Measurements from ENCODE around the gene CACNB4. TPM values are rescaled to one million over a fixed set of nuclear protein-coding genes. Genes with fewer than 3 reads are reported as not detected.
A peak's percentile ranks its signal among the peaks of the same experiment; 100 is the strongest.

Gene CACNB4
- total RNA-seq, 2 experiments from 2014 or later: 0.28 to 0.30 TPM

DNA sequence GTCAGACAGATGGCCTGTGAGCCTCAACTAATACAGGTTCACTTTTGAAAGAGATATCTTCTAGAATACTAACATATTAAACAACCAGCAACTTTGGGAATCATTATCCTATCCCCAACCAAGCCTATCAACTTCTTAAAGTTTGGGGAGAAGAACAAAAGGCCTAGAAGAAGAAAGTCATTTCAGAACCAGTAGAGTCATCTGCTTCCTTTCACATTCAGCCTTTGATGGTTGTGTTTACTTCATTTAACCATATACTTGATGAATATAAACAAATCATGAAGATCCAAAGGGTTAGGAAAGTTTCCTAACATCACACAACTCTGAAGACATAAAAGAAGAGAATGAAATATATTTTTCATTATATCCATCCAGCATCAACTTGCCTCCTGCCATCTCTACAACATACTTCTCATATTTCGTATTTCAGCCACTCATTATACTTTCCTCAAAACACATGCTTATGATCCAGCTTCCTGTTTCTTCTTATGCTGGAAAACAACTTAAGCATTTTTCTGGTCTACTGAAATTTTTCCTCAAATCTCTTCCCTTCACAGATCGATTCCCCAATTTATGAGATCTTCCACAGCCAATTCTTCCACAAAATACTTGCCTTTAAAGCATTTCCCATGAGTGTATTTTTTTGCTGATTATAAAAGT, 114.3 kb downstream of the CACNB4 start:
- no peaks in the 10 kb centered on the region for H3K36me3 Mint-ChIP-seq (ENCODE audit: low read depth)
- peaks cover 2% of the 10 kb centered on the region for H3K4me1 Mint-ChIP-seq
- H3K4me3 Mint-ChIP-seq: no peak overlapping the region
- POLR2A ChIA-PET: no interaction called here
- peaks cover under 1% of the 10 kb centered on the region for H3K9me3 Mint-ChIP-seq
- no peak overlapping the region for H3K27ac Mint-ChIP-seq
- peaks cover 6% of the 10 kb centered on the region for H3K27me3 Mint-ChIP-seq
- no peak for DNase-seq
- CTCF ChIA-PET: interaction anchor here (1.1 to 1.9 kb wide), 2 partner anchors 14 to 41 kb away, joined by 3 to 9 read pairs; no protein-coding TSS in a partner anchor

DNA sequence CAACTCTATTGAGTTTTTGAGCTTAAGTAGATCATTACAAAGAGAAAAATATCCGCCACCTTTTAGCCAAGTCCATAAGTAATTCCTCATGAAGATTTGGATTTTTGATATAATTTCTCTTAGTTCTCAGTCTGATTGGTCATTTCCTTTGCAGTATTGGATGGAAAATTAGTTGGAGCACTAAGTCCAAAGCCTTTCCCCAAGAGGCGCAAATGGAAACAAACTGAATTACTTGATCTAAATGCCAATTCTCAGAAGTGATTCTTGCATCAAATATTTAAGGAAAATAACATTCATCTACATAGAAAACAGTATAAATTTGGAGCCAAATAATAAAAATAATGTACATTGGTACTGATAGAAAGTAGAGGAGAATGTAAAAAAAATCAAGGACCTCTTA, 115.6 kb downstream of the CACNB4 start:
- DNase-seq: no peak
- no peak overlapping the region for H3K4me3 Mint-ChIP-seq
- ChIA-PET POLR2A (no interaction called here), CTCF (interaction anchor here (0.7 to 1.9 kb wide), 3 partner anchors 12 to 42 kb away, joined by 3 to 9 read pairs (median 3); no protein-coding TSS in a partner anchor)
- H3K4me1 Mint-ChIP-seq: peaks cover 2% of the 10 kb centered on the region
- H3K27ac Mint-ChIP-seq: no peak overlapping the region
- no peaks in the 10 kb centered on the region for H3K36me3 Mint-ChIP-seq (ENCODE audit: low read depth)
- H3K9me3 Mint-ChIP-seq: peaks cover 2% of the 10 kb centered on the region
- peaks cover 6% of the 10 kb centered on the region for H3K27me3 Mint-ChIP-seq

DNA sequence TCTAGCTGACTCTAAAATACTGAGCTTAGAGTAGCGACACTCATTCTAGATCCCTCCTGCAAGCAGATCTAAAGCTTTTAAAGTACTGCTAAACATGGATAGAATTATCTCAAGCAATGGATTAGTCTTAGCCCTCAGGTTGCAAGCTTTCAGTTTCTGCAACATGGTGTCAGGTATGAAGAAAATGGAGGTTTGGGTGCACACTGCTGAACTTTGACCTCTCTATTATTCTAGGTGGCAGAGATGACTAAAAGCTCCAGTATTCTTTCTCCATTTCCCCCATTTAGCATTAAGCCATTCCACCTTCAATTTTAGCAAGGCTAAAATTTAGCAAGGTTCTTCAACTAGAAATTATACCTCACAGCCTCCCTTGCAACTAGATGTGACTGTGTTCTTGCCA, 117.0 kb downstream of the CACNB4 start:
- no peaks in the 10 kb centered on the region for H3K36me3 Mint-ChIP-seq (ENCODE audit: low read depth)
- H3K4me1 Mint-ChIP-seq: peaks cover 8% of the 10 kb centered on the region
- no peak overlapping the region for H3K4me3 Mint-ChIP-seq
- ChIA-PET POLR2A (no interaction called here), CTCF (interaction anchor here (1.0 kb wide), 1 partner anchor 16 kb away, joined by 3 read pairs; no protein-coding TSS in a partner anchor)
- DNase-seq: no peak
- H3K27ac Mint-ChIP-seq: no peak overlapping the region
- peaks cover 6% of the 10 kb centered on the region for H3K27me3 Mint-ChIP-seq
- peaks cover 2% of the 10 kb centered on the region for H3K9me3 Mint-ChIP-seq

DNA sequence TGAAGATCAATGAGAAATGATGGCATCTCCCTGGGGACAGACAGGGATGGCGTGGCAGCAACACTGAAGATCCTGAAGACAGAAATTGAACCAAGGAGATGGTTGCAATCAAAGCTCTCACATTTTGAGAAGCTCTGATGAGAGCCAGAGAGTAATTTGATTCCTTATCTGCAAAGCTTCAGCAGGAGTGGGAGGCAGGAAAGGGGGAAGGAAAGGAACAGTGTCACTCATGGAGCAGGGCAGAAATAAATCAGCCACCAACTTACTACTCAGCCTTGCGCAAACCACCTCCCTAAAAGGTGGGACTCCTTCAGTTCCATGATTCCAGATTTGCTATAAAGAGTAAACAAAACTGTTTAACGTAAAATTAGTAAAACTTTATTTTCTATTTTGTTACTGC, 119.2 kb downstream of the CACNB4 start:
- Mint-ChIP-seq H3K4me1 (peaks cover 18% of the 10 kb centered on the region), H3K27me3 (peaks cover 5% of the 10 kb centered on the region), H3K9me3 (peaks cover 2% of the 10 kb centered on the region), H3K27ac (no peak overlapping the region), H3K36me3 (ENCODE audit: low read depth) (no peaks in the 10 kb centered on the region), H3K4me3 (no peak overlapping the region)
- CTCF ChIA-PET: interaction anchor here (1.3 kb wide), 1 partner anchor 19 kb away, joined by 6 read pairs; no protein-coding TSS in a partner anchor
- POLR2A ChIA-PET: no interaction called here
- no peak for DNase-seq

DNA sequence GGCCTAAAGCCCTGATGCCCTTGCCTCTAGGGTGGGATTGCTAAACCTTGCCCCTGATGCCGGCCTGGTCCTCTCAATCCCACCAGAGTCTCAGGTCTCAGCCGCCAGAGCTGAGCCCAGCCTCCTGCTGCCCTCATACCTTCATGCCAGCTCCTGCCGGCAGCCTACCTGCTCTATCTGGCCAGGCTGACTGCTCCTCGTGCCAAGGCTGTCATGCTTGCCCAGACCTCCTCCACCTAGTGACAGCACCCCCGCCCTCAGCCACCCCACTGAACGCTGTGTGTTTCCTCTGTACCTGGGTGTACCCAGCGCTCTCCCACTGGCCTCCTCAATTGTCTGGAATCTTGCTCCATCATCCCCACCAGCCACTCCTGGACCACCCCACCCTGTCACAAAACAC, 120.1 kb downstream of the CACNB4 start:
- H3K36me3 Mint-ChIP-seq (ENCODE audit: low read depth): no peaks in the 10 kb centered on the region
- ChIA-PET CTCF (interaction anchor here (0.7 to 1.3 kb wide), 2 partner anchors 20 to 893 kb away, joined by 3 to 6 read pairs; no protein-coding TSS in a partner anchor), POLR2A (no interaction called here)
- no peak overlapping the region for H3K4me3 Mint-ChIP-seq
- peaks cover 2% of the 10 kb centered on the region for H3K9me3 Mint-ChIP-seq
- H3K27me3 Mint-ChIP-seq: peaks cover 5% of the 10 kb centered on the region
- peaks cover 23% of the 10 kb centered on the region for H3K4me1 Mint-ChIP-seq
- no peak overlapping the region for H3K27ac Mint-ChIP-seq
- DNase-seq: no peak

DNA sequence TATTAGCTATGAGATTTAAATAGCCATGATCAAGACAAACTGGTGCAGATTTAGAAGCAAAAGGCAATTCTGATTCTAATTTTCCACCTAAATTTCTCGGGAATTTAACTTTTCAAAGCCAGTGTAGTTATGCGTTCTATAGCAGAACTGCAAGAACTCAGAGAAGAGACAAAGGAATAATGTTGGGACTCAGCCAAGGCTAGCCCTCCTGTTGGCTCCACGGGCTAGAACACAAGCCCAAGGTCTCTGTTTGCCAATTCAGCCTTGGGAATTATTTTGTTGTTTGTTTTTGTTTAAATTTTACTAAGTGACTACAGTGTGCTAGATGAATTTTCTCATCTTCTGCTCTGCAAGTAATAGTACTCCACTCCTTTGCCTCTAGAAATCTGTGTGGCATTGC, 121.2 kb downstream of the CACNB4 start:
- no peak overlapping the region for H3K4me3 Mint-ChIP-seq
- no peak for DNase-seq
- peaks cover 23% of the 10 kb centered on the region for H3K4me1 Mint-ChIP-seq
- CTCF ChIA-PET: interaction anchor here (1.3 to 1.4 kb wide), 2 partner anchors 21 to 48 kb away, joined by 3 to 4 read pairs; no protein-coding TSS in a partner anchor
- no peaks in the 10 kb centered on the region for H3K36me3 Mint-ChIP-seq (ENCODE audit: low read depth)
- peaks cover 5% of the 10 kb centered on the region for H3K27me3 Mint-ChIP-seq
- POLR2A ChIA-PET: no interaction called here
- peaks cover 2% of the 10 kb centered on the region for H3K9me3 Mint-ChIP-seq
- no peak overlapping the region for H3K27ac Mint-ChIP-seq

DNA sequence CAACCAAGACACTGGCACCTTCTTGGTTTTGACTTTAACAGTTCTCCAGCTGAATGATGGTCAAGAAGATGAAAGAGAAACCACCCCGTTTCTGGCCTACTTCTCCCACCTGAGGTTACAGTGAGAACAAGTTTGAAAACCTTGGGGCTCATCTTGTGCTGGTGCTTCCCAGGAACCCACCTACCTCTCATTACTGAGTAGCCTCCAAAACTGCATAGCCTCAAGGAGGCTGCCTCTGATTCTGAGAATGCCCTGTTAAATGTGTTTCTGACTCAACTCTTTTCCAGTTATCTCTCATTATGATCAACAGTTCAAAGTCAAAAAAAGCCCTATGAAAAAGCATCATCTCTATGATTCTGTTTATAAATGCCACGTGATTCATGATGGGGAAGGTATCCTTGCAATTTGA, 121.9 kb downstream of the CACNB4 start:
- Mint-ChIP-seq H3K4me1 (peaks cover 23% of the 10 kb centered on the region), H3K4me3 (no peak overlapping the region), H3K27ac (no peak overlapping the region), H3K9me3 (peaks cover 2% of the 10 kb centered on the region), H3K36me3 (ENCODE audit: low read depth) (no peaks in the 10 kb centered on the region), H3K27me3 (peaks cover 5% of the 10 kb centered on the region)
- POLR2A ChIA-PET: no interaction called here
- CTCF ChIA-PET: interaction anchor here (1.3 to 1.4 kb wide), 2 partner anchors 22 to 49 kb away, joined by 3 to 4 read pairs; no protein-coding TSS in a partner anchor
- peak; percentile 18 for DNase-seq

DNA sequence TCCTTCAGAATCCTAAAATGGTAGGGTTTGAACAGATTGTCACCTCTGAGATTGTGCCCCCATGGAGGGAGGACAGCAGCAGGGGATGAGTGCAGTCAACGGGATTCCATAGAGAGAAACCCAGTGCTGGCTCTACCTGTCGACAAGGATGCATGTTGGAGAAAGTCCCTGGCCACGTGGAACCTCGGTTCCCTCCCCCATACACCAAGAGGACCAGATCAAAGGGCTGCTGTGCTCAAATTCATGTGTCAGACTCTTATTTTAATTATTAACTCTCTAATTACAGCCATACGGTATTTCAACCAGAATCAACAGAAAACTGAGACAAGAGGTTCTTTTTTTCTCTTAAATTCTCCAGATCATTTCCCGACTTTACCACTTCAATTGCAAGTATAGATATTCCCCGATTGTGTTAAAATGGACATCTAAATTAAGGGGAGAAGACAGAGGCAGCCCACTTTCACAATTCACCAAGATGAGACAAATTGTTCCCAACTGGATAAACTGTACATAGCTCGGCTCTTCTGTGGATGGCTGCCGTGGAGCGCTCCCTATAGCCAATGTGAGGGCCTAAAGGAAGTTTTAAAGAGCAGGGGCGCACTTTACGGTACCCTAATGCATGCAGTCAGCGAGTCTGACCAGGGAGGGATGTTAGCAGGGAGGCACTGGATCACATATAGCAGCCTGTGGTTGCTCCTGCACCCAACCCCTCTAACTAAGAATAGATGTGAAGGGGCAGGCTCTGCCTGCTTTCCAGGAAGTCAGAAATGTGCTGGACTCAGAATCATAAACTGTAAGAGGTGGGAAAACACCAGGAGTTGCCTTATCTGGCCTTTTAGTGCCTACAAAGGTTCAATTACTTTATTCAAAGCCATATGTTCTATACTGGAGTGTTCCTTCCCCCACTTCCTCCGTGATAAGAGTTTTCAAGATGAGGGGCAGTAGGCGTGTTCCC, 123.1 kb downstream of the CACNB4 start:
- H3K4me3 Mint-ChIP-seq: no peak overlapping the region
- no peak overlapping the region for H3K27ac Mint-ChIP-seq
- H3K4me1 Mint-ChIP-seq: peaks cover 23% of the 10 kb centered on the region
- H3K36me3 Mint-ChIP-seq (ENCODE audit: low read depth): no peaks in the 10 kb centered on the region
- H3K27me3 Mint-ChIP-seq: peaks cover 2% of the 10 kb centered on the region
- POLR2A ChIA-PET: no interaction called here
- peaks cover 2% of the 10 kb centered on the region for H3K9me3 Mint-ChIP-seq
- no peak for DNase-seq
- CTCF ChIA-PET: interaction anchor here (1.0 kb wide), 1 partner anchor 23 kb away, joined by 6 read pairs; no protein-coding TSS in a partner anchor

DNA sequence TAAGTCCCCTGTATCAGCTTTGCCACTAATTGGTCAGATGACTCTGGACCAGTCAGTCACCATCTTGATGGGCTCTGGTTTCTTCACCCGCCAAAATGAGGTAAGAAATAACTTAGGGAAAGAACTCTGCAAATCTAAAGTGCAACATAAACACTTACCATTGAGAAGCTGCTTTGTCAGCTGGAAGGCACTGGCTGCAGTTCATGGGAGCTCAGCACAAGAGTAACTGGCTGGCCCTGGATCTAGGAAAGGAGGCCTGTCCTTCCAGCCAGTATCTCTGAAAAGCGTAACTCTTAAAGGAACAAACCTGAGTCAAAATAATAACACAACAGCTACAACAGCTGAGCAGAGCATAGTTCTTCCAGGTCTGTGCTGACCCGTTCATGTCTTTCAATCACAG, 123.9 kb downstream of the CACNB4 start:
- peaks cover 2% of the 10 kb centered on the region for H3K9me3 Mint-ChIP-seq
- ChIA-PET POLR2A (no interaction called here), CTCF (interaction anchor here (1.0 to 1.2 kb wide), 2 partner anchors 11 to 24 kb away, joined by 3 to 6 read pairs; no protein-coding TSS in a partner anchor)
- H3K4me1 Mint-ChIP-seq: peaks cover 23% of the 10 kb centered on the region
- H3K27me3 Mint-ChIP-seq: peaks cover 2% of the 10 kb centered on the region
- no peaks in the 10 kb centered on the region for H3K36me3 Mint-ChIP-seq (ENCODE audit: low read depth)
- H3K27ac Mint-ChIP-seq: no peak overlapping the region
- no peak for DNase-seq
- H3K4me3 Mint-ChIP-seq: no peak overlapping the region

DNA sequence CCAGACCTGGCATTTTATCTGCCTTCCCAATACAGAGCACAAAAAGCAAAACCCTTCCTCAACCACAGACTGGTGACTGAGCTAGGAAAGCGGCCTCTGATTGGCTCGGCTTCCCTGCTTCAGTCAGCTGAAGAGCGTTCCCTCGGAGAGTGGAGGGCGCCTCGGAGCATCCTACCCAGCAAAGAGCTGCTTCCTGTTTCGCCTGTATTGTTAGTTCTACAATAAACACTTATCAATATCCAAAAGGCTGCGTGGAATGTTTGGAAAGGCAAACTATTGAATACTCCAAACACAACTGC, 125.0 kb downstream of the CACNB4 start:
- Mint-ChIP-seq H3K9me3 (no peaks in the 10 kb centered on the region), H3K4me1 (peaks cover 23% of the 10 kb centered on the region), H3K36me3 (ENCODE audit: low read depth) (no peaks in the 10 kb centered on the region), H3K4me3 (no peak overlapping the region), H3K27ac (no peak overlapping the region), H3K27me3 (peaks cover 3% of the 10 kb centered on the region)
- DNase-seq: no peak
- POLR2A ChIA-PET: no interaction called here
- CTCF ChIA-PET: interaction anchor here (1.2 to 1.4 kb wide), 2 partner anchors 12 to 52 kb away, joined by 3 read pairs; no protein-coding TSS in a partner anchor

DNA sequence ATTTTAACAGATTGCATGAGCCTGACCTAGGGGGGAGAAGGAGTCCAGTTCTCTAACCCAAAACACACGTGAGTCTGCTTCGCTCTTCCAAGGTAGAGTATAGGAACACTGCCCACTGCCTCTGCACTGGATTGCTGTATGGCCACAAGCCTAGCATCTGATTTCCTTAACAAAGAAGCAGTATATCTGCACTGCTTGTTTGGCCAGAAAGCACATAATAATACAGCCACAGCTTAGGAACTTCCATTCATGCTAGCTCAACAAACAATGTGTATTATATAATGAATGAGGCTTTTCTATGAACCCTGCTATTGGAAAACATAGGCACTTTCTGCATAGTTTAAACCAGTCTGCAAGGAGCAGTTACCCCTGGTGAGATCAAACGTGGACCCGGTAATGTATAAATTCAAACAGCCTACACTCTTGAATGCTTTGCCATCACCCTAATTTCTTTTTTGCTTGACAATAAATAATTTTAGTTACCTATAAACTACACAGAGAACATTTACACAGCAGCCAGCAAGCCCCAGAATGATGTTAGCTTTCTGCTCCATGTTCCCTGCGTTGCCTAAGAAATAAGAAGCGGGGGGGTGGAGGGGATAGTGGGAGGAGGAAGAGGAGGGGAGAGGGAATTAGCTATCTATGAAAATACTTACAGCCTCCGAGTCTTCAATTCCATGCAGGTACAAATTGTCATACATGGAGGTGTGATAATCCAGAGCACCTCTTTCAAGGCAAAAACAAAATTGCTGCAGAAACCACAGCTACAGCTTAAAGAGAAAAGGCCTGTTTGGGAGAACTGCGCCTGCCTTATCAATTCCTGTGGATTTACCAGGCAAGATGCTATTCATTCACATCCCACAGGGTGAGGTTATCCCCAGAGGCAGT, 125.6 kb downstream of the CACNB4 start:
- Mint-ChIP-seq H3K4me3 (no peak overlapping the region), H3K36me3 (ENCODE audit: low read depth) (no peaks in the 10 kb centered on the region), H3K9me3 (no peaks in the 10 kb centered on the region), H3K27me3 (peaks cover 3% of the 10 kb centered on the region), H3K27ac (no peak overlapping the region), H3K4me1 (peaks cover 23% of the 10 kb centered on the region)
- ChIA-PET CTCF (interaction anchor here (1.4 kb wide), 1 partner anchor 53 kb away, joined by 3 read pairs; no protein-coding TSS in a partner anchor), POLR2A (no interaction called here)
- no peak for DNase-seq

DNA sequence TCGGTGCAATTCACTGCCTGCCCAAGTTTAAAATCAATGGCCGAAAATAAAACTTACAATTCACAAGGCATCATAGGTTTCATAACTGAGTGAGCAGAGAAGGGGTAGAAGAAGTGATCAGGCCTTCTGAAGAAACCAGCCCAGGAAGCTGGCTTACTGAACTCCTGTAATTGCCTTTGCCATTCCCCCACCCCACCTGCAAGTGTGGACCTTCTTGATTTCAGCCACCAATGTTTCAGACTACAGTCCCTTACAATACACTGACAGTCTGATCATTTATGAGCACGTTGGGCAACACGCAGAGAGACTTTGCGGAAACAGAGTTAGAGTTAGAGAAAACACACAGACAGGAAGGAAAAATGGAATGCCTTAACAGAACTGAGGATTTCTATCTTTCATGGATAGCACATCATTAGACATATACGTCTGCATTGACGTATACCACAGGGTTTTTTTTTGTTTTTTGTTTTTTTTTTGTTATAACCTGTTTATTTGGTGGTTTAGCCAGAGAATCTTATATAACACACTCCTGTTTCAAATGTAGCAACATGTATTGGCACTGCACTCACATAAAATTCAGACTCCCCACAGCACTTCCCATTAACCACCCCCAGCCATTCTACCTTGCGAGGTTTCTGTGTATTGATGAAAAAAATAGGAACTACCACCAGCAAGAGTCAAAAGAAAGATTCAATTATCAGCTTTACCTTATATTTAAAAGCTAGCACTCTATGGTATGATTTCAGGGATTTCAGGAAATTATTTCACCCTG, 126.4 kb downstream of the CACNB4 start:
- H3K4me3 Mint-ChIP-seq: no peak overlapping the region
- no peak overlapping the region for H3K27ac Mint-ChIP-seq
- peaks cover 3% of the 10 kb centered on the region for H3K27me3 Mint-ChIP-seq
- no peaks in the 10 kb centered on the region for H3K36me3 Mint-ChIP-seq (ENCODE audit: low read depth)
- no peak for DNase-seq
- peaks cover 23% of the 10 kb centered on the region for H3K4me1 Mint-ChIP-seq
- ChIA-PET POLR2A (no interaction called here), CTCF (no interaction called here)
- no peaks in the 10 kb centered on the region for H3K9me3 Mint-ChIP-seq

Data from activated CD4-positive, alpha-beta memory T cell treated with anti-CD3 and anti-CD28 coated beads, Interleukin-2, amount 10 ng/mL, durations not matched to agents 7 days and 5 days (primary cell).